SU-DHL-6 (cell line): ENCODE measurements around the gene CLEC16A.

Experiments
- H2AFZ ChIP-seq: fragments of 200-600 bp; sonication (generic); 2 replicates; pipeline ENCODE4 v1.6.1; 2014; ENCODE audit warnings: low read depth, mild to moderate bottlenecking, moderate library complexity, mixed read lengths, antibody characterized with exemption, low read length; ENCODE audit not compliant: severe bottlenecking
- H3F3A ChIP-seq: fragments of 200-600 bp; shearing (Covaris generic); 2 replicates; pipeline ENCODE4 v1.6.0; 2016; ENCODE audit warnings: antibody characterized with exemption, mild to moderate bottlenecking; ENCODE audit not compliant: insufficient read depth
- H3K27ac ChIP-seq: fragments of 200-600 bp; sonication (generic); 2 replicates; pipeline ENCODE4 v1.5.1; 2016; ENCODE audit warnings: low read depth, mild to moderate bottlenecking, low read length, moderate library complexity, mixed read lengths
- H3K27me3 ChIP-seq: fragments of 200-600 bp; sonication (generic), shearing (Covaris generic); 2 replicates; pipeline ENCODE4 v1.6.0; 2014; ENCODE audit warnings: mild to moderate bottlenecking, low read length
- H3K36me3 ChIP-seq: fragments of 200-600 bp; sonication (generic); 2 replicates; pipeline ENCODE4 v1.6.1; 2014; ENCODE audit warnings: mild to moderate bottlenecking, low read length, mixed read lengths
- H3K4me2 ChIP-seq: fragments of 300-600, 200-600 bp; shearing (Covaris generic), sonication (generic); 2 replicates; pipeline ENCODE4 v1.6.0; 2014; ENCODE audit warnings: low read length, low read depth, mild to moderate bottlenecking; ENCODE audit not compliant: poor library complexity, severe bottlenecking
- H3K4me3 ChIP-seq: fragments of 200-600 bp; sonication (generic); 2 replicates; pipeline ENCODE4 v1.5.1; 2014; ENCODE audit warnings: antibody characterized with exemption, low read length, mild to moderate bottlenecking, mixed read lengths; ENCODE audit not compliant: insufficient read depth, poor library complexity, severe bottlenecking
- H3K79me2 ChIP-seq: fragments of 200-600 bp; sonication (generic); 2 replicates; pipeline ENCODE4 v1.6.1; 2014; ENCODE audit warnings: mild to moderate bottlenecking, low read length, moderate library complexity; ENCODE audit not compliant: insufficient read depth
- H3K9ac ChIP-seq: fragments of 200-600 bp; sonication (generic); 2 replicates; pipeline ENCODE4 v1.7.0; 2014; ENCODE audit warnings: mild to moderate bottlenecking, low read length
- H3K9me2 ChIP-seq: fragments of 200-600 bp; sonication (generic); replicated peaks from 2 replicates; pipeline ENCODE4 v1.6.1; 2014; ENCODE audit warnings: low read length; ENCODE audit not compliant: insufficient read depth
- H3K9me3 ChIP-seq: fragments of 200-600 bp; sonication (generic); 2 replicates; pipeline ENCODE4 v1.6.1; 2014; ENCODE audit warnings: low read length, mixed read lengths; ENCODE audit not compliant: insufficient read depth
- H4K20me1 ChIP-seq: fragments of 200-600 bp; sonication (generic); 2 replicates; pipeline ENCODE4 v1.6.1; 2014; ENCODE audit warnings: low read depth, mild to moderate bottlenecking, antibody characterized with exemption, low read length, moderate library complexity, mixed read lengths
- CTCF ChIP-seq: fragments of 200-600 bp; sonication (generic); IDR thresholded peaks from one replicate; pipeline ENCODE4 v1.5.1; 2017; ENCODE audit warnings: antibody characterized with exemption, mild to moderate bottlenecking, low read length, moderate library complexity; ENCODE audit not compliant: insufficient read depth, poor library complexity, severe bottlenecking
- EZH2phosphoT487 ChIP-seq: fragments of 200-600 bp; sonication (generic), shearing (Covaris generic); conservative IDR thresholded peaks from 2 replicates; pipeline ENCODE4 v1.6.1; 2018; ENCODE audit warnings: mild to moderate bottlenecking, antibody characterized with exemption, low read length, moderate library complexity, mixed read lengths

CLEC16A gene

GRCh38 chr16:11198375-11198774 lies 254.0 kb downstream of the CLEC16A start:
- Histone ChIP-seq H3F3A (no peaks in the 10 kb centered on the region), H3K4me3 (no peak overlapping the region), H3K4me2 (no peak overlapping the region), H3K27ac (no peak overlapping the region), H3K79me2 (no peaks in the 10 kb centered on the region), H3K9me3 (no peaks in the 10 kb centered on the region), H3K9me2 (no peaks in the 10 kb centered on the region), H4K20me1 (no peaks in the 10 kb centered on the region), H3K27me3 (no peaks in the 10 kb centered on the region), H2AFZ (no peak overlapping the region), H3K9ac (no peak overlapping the region), H3K36me3 (no peaks in the 10 kb centered on the region)
- TF ChIP-seq EZH2phosphoT487 (no peak), CTCF (no peak)

GRCh38 chr16:11198828-11199227 lies 254.5 kb downstream of the CLEC16A start:
- Histone ChIP-seq H3K4me3 (no peak overlapping the region), H3K9ac (no peak overlapping the region), H4K20me1 (no peaks in the 10 kb centered on the region), H3K27me3 (no peaks in the 10 kb centered on the region), H3K27ac (no peak overlapping the region), H3K9me3 (no peaks in the 10 kb centered on the region), H3K4me2 (no peak overlapping the region), H2AFZ (no peak overlapping the region), H3K9me2 (no peaks in the 10 kb centered on the region), H3K36me3 (no peaks in the 10 kb centered on the region), H3K79me2 (no peaks in the 10 kb centered on the region), H3F3A (no peaks in the 10 kb centered on the region)
- no peak for TF ChIP-seq CTCF
- TF ChIP-seq EZH2phosphoT487: no peak

GRCh38 chr16:11200592-11200991 lies 256.2 kb downstream of the CLEC16A start:
- Histone ChIP-seq H3K9me2 (no peaks in the 10 kb centered on the region), H3K27ac (no peak overlapping the region), H3K4me2 (no peak overlapping the region), H3F3A (no peaks in the 10 kb centered on the region), H3K9ac (no peak overlapping the region), H3K4me3 (no peak overlapping the region), H3K9me3 (no peaks in the 10 kb centered on the region), H3K79me2 (no peaks in the 10 kb centered on the region), H3K27me3 (no peaks in the 10 kb centered on the region), H4K20me1 (no peaks in the 10 kb centered on the region), H3K36me3 (no peaks in the 10 kb centered on the region), H2AFZ (no peak overlapping the region)
- TF ChIP-seq CTCF: no peak
- no peak for TF ChIP-seq EZH2phosphoT487
